ENCODE data around the gene NPHP4.

The NPHP4 gene

DNA sequence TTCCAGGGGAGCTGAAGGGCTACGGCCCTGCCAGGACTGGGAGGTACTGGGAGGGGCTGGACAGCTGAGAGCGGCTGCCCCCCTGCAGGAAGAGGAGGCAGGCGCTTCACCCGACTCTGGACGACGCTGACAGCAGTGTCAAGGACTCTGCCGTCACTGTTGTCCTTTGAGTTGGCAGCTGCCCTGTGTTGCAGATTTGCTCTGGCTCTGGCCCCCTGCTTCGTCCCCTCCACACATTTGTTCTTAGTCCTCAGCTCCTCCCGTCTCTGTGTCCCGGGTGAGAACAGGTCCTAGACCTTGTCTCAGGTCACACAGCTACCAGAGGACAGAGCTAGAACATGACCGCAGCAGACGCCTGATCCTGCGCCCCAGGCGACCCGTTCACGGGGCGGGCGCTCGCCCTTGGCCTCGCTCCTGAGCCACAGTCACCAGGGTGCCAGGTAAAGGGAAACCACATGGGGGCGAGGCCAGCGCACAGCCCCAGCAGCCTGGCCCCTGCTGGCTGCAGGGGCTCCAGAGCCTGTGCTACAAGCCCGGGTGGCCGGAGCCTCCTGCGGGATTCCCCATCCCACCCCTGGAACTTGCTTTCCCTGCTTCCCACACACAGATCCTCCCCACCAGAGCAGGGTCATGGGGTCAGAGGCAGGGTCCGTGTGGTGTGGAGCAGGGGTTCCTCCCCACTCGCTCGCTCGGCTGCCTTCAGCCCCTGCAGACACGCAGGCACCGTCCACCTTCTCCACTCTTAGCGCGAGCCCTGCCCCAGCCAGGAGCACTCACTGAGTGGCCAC lies 10.7 kb upstream of the NPHP4 start:
- DNase-seq = peak; percentile 50

DNA sequence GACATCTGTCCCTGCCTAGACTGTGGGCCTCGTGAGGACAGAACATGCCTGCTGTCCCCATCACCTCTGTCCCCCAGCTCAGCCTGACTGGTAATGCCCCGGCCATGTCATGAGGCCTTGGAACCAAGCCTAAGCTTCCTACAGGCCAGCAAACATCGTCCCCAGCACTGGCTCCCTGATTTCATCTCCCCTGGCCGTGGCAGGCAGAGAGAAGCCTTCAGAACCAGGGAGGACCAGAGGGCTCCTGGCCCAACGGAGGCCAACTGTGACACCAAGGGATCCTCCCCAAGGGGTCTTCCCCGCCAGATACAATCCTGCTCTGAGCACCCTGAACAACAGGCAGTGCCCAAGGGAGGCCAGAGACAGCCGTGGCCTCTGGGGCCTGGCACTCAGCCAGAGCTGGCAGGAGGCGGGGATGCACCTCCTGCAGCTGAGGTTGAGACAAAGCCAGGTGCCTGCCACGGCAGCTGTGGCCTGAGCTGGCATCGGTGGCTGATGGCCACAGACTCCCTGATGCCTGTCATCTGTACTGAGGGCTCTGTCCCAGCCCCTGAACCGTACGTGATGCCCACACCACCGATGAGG lies 9.9 kb upstream of the NPHP4 start:
- DNase-seq = peak; percentile 60

DNA sequence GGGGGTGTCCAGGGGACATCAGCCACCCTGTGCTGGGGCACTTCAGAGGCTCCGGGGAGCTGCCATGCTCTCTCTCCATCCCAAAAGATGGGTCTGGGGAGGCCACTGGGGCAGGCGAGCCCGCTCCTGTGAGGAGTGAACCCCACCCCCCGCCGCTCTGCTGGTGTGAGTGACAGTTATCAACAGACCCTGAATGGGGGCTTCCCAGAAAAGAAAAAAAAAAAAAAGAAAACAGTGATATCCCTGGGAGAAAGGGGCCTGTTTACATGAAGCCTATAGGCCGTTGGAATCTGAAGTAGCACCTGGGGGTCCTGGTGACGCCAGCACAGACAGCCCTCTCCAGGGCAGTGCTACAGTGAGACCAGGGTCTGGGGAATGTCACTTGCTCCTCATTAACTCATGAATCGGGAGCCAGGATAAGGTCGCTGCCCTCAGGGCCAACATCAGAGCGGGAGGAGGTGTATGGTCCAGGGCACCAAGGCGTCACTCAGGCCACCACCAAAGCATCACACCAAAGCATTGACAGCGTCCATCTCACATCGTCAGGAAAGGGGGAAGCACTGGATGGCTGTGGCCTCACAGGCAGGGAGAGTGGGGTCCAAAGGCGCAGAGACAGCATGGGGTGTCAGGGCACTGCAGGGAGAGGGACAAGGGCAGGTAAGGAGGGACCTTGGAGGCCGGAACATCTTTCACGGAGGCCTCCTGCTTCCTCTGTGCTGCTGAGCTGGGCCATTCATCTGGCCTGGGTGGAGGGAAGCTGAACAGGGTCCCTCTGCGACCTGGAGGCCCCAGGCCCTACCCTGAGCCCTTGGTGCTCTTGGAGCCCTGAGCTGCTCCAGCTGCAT lies 8.4 kb upstream of the NPHP4 start:
- DNase-seq = no peak

DNA sequence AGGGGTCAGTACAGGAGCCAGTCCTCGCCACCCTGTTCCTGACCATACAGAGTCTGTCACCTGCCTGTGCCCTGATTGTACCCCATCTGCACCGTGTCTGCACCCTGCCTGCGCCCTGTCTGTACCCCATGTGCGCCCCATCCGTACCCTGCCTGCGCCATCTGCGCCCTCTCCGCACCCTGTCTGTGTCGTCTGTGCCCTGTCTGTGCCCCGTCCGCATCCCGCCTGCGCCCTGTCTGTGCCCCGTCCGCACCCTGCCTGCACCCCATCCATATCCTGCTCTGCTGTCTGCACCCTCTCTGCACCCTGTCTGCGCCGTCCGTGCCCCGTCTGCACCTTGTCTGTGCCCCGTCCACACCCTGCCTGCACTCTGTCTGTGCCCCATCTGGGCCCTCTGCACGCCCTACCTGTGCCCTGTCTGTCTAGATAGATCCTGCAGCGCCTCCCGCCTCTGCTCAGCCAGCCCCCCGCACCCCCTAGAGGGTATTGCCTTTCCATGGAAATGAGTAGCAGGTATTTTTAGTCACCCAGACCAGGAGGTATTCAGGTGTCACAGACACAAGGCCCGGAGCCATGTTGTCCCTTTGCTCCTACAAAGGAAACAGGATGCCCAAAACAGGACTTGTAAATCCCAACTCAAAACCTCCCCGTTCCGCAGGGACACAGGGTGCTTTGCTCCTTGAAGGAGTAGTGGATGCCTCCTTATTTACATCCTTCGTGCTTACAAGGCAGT lies 7.7 kb upstream of the NPHP4 start:
- no peak for DNase-seq

DNA sequence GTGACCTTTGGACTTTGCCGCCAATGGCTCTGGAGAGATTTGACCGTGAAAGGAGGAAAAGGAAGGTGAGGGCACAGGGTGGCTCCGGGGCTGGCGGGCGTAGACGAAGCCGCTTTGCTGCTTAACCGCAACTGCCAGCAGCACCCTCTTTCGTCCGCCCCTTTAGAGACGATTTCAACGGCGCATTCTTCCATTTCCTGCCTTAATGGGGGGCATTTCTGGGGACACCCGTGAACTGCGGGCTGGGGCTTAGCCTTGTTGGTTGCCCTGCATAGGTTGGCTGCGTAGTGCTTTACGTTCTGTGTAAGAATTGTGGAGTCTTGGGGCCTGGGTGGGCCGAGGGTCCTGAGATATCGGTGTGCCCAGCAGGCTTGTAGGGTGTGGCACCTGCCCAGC lies 6.7 kb upstream of the NPHP4 start:
- DNase-seq = no peak

DNA sequence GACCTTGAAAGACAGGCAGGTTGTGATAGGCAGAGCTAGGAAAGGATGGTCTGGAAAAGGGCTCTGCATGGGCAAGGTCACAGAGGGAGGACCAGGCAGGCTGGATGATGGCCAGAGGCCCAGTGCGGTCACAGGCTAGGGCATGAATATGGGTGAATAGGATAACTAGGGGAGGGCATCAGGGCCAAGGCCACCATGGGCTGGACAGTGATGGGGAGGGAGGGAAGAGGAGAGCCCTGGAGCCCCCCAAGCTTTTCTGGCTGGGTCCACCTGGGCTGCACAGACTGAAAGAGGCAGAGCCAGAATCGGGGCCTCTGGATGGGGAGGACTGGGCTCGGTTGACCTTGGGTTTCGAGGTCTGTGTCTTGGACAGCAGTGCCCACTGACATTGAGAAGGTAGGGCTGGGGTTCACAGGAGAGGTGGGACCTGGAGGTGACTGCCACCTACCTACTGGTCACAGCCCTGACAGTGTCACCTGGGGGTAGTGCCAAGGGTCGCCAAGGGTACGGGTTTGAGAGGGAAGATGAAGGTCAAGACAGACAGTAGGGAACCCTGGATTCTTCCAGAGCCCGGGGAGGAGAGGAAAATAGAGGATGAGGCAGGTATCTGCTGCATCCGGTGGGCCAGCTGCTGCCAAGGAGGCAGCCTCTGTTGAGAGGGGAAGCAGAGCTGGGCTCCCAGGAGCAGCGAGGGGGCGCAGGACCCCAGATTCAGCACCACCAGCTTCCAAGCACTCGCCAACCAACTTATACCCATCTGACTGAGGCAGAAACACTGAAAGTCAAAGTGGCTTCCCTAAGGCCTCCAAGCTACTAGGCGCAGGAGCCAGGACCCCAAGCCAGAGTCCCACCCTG lies 6.1 kb upstream of the NPHP4 start:
- DNase-seq = no peak

DNA sequence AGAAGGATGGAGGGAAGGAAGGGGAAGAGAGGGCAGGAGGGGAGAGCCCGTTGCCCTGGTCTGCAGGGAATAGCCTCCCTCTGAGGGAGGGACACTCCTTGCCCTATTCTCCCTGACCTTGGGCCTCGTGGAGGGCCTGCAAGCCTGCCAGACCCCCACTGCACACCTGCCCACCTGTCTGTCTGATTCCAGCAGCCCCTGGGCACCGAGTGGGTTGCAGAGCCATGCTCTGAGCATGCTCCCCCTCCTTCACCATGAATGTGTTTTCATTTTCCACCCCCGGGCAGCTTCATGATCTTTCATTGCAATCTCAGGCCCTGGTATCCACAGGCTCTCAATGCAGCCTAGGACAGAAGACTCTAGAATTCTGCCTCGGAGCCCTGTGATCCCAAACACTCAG lies 5.1 kb upstream of the NPHP4 start:
- no peak for DNase-seq

DNA sequence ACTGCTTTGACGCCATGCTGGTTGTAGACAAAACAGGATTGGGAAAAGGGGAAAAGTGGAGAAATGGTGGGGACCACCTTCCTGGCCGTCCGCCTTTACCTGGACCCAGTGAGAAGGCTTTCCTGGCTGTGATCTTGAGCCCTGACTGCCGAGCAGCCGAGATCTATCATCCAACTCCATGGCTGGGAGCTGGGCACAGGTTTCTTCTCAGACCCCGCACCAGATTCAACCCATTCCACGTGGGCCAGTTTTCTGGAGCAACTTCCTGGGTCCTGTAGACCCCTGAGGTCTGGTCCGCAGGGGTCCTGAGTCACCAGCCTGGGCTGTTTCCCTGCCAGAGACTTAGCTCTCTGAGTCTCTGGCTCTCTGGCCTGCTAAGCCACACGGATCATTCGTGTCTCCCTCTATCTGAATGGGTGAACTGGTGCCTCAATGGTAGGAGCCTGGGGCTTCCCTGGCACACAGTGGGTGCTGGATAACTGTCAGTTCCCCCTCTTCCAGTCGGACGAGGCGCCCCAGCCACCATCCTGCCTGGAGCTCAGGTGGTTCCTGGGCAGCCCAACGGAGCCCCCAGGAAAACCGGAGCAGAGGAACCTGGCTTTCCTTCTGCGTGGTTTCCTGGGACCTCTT lies 4.5 kb upstream of the NPHP4 start:
- no peak for DNase-seq

DNA sequence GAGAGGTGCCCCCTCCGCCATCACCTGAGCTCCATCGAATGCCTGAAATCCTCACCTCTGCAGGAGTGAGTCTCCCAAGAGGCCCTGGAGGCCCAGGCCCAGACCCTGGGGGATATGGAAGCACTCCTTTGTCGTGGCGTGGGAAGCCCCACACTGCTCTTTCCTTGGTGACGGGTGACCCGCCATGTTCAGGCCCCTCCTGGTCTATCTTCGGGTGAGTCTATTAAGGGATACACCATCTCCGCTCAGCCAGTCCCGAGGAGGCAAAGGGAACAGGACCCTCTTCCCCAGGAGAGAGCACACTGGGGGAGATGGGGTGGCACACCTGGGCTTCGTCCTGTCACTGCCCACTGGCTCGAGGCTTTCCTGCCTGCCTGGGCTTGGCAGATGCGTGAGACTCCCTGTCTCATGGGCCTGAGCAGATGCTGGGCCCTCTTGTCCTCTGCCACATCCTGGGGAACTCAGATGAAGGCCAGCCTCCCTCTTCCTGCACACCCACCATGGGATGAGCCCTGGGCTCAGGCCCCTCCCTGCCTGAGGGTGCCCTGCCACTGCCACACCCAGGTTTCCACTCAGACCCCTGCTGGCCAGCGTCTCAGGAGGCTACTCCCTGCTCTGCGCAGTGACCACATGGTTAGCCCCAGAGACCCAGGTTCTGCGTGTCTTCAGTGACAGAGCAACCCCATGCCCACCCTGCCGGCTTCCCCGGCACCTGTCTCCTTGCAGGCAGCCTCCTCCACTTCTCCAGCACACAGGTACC lies 3.8 kb upstream of the NPHP4 start:
- no peak for DNase-seq

DNA sequence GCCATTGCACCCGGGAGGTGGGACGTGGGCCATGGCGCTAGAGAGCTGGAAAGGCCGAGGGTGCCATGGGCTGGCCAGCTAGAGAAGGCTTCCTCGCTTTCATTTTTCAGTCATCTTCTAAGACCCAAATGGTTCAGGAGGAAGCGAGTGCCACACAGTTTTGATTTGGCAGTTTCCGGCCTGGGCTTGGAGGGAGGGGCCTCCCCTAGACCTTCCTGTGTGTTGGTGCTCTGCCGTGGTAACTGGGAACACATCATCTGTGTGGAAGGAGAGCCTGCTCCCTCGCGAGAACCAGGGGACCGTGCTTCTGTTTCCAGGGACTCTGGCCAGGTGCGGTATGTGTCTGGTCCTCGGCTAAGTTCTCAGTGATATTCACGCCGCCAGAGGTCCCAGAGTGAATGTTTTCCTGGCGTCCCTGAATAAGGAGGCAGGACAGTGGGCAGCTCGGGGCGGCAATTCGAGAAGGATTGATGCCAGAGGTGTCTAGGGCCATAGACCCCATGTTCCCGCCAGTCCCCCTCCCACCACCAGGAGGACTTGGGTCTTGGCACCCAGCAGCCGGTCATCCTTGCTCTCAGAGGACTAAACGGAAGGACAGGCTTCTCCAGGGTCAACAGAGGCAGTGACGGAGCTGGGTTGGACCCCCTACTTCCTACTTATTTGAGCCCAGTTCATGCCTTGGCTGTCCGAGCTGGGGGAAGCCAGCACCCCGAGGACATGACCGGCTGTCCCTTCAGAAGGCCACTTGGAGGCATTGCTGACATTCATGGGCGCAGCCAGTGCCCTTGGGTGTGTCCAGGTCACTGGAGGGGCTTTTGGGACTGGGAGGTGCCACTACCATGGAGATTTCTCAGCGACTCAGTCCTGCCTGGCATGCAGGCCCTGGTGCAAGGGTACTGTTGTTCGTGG lies 2.7 kb upstream of the NPHP4 start:
- no peak for DNase-seq

DNA sequence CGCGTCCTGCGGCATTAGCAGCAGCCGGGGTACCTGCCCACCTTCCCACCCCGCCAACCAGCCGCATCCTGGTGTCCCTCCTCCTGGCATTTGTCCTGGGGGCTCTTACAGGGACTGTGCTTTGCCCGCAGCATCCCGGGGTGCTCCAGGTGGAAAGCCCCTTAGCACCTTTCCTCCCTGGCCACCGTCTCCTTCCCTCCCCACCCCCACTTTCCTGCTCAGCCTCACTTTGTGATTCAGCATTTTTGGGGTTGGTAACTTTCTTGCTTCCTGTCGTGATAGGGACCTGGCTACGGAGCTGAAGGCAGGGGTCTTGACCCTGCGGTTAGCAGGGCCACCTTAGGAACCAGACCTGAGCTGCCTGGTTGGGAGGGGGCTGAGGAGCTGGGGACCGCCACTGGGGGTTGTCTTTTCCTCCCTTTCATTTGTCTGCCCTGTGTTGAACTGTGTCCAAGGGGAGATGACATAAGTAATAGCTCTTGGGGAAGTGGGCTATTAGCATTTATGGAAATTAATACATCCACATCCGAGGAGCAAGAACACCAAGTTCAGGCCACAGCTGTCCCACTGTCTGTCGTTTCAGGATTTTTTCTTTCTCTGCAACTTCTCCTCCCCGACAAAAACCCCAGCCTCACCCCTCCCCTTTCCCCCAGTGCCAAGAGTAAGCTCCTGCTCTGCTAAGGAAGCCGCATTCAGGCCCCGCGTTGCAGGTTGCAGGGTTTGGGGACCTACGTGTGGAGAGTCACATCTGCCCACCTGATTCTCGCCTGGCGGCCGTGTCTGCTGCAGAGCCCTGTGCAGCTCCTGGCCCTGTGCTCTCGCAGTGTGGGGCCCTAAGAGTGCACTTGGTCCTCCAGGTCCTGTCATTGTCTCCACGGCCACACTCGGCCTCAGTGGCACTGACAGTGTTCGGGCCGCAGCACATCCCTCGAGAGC lies 1.6 kb upstream of the NPHP4 start:
- DNase-seq = no peak

DNA sequence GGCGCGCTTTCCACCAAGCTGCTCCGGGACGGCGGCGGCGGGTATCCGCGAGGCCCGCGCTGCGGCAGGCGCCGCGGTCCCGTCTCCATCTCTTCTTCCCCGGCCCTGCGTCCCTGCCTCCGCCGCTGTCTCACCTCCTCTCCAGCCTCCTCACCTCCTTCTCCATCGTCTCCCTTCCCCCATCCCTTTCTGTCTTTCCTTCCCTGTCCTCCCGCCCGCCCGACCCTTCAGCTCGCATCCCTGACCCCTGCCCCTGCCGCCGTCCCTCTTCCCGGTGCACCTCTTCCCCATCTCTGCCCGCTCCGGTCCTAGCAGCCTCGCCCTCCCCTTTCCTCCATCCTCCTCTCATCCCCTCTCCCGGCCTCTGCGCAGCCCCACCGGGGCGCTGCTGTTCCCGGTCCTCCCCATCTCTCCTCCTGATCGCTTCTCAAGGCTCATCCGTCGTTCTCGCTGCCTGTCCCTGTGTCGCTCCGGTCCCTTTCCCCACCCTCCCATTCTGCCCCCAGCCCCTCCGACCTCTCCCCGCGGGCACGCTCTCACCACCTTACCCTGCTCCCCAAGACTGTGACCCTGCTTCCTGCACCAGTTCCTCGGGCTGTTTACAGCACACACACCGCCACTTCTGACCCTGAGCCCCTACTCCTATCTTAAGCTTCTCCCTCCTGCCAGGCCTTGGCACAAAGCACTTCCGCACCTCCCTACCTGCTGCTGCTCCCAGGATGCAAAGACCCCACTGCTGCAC lies 760 bp upstream of the NPHP4 start:
- DNase-seq = no peak

DNA sequence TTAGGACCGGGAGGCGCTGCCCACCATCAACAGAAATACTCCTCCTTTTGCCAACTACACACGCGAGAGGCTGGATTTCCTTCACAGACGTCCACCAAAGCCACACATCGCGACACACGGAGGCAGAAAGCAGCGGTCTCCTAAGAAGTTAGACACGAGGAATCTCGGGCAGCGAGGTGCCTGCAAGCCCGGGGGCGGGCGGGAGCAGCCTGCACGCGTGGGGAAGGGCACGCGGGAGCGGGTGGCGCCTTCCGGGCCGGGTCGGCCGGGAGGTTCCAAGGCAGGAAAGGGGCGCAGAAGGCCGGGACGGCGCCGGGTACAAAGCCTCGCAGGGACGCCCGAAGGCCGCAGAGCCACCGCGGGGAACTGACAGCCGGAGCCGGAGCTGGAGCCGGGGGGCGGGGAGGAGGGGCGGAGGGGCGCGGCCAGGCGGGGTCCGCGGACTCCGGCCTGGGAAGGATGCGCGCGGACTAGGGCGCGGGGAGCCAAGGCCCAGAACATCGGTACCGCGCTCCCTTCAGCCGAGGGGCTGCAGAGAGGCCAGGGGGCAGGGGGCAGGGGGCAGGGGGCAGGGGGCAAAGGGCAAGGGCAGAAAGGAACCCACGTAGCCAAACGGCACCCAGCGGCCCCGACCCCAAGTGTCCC lies 722 bp downstream of the NPHP4 start:
- DNase-seq = no peak

DNA sequence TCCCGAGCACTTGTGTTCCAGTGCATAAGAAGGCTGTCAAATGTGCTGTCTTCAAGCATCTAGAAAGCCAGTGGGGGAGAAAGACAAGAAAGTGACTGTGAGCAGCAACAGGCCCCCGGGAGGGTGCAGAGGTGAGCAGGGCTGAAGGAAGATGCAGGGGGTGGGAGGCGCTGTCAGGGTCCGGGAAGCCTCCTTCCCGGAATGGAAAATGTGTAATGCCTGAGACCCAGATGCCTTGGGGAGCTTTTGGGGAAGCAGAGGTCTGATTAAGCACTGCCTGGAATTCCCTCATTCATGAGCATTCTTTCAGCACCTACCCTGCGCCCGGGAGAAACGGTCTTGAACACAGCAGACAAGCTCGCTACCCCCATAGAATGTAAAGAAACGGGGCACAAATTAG lies 1.3 kb downstream of the NPHP4 start:
- no peak for DNase-seq

DNA sequence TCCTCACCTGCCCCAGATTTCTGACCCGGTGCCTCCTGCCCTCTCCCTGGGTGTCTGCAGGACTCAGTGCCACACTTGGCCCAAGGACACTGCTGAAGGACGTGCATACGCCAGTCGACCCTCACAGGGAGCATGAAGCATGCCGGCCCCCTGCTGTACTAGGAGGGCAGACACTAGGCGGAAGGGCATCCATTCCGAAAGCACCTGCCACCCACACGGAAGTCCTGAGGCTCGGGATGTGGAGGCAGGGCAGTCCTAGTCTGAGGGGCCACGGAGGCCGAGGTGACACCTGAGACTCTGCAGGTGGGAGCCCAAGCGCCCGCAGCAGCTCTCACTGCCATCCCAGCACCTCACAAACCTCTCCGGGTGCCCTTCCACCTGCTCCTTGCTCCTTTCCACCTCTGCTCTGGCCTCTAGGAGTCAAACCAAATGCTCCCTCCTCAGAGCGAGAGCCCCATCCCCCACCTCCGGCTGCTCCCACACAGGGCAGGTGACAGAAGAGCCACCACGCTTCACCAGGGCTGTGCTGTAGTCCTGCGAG lies 2.4 kb downstream of the NPHP4 start:
- no peak for DNase-seq

DNA sequence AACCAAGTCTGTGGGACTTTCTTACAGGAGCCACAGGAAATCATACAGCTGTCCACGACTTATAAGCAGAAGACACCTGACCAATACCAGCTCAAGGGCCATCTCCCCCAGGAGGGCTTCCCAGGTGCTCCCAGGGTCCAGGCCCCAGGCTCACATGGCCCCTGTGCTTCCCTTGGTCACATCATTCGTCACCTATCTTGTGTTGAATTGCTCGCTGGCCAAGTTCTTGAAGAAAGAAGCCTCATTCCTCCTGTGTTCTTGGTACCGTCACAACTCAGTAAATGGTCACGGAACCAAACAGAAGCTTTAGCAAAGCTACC lies 3.0 kb downstream of the NPHP4 start:
- no peak for DNase-seq

DNA sequence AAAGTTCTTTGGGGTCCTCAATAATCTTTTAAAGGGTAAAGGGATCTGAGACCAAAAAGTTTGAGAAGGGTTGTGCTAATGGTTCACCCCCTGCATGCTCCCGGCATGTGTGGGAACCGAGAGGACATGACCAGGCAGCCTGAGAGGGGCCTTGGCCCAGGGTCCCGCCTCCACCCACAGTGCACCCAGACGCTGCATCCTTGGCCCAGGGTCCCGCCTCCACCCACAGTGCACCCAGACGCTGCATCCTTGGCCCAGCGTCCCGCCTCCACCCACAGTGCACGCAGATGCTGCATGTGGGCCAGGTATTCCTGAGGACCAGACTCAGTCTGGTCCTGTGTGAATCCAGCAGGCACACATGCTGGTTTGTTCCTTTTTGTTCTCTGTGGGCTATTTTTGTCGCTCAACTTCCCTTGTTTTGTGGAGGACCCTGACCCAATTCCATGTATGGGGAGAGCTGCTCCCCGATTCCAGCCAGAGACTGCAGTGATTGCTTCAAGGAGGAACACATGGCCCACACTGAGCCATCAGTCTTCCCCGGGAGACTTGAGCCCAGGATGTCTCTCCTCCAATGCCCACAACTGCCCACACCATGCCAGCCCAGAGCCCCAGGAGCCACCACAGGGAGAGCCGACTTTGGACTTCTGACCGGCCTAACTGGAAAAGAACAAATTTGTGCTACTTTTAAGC lies 3.5 kb downstream of the NPHP4 start:
- no peak for DNase-seq
